HG03457 (cell line): ENCODE results near the gene TTPAL.
"Not testable (repeated sequence)": the region's sequence is repeated elsewhere in the genome, so short reads cannot be mapped to it uniquely, and the experiment has no call there.

Experiments
- ATAC-seq: cut with Tn5 transposase; IDR thresholded peaks from one replicate; pipeline ENCODE4 v1.9.1; 2021; ENCODE audit warnings: moderate number of reproducible peaks; ENCODE audit not compliant: unreplicated experiment

The TTPAL gene

GRCh38 chr20:44467289-44467883, 8.3 kb upstream of the TTPAL start:
- no peak for ATAC-seq

DNA sequence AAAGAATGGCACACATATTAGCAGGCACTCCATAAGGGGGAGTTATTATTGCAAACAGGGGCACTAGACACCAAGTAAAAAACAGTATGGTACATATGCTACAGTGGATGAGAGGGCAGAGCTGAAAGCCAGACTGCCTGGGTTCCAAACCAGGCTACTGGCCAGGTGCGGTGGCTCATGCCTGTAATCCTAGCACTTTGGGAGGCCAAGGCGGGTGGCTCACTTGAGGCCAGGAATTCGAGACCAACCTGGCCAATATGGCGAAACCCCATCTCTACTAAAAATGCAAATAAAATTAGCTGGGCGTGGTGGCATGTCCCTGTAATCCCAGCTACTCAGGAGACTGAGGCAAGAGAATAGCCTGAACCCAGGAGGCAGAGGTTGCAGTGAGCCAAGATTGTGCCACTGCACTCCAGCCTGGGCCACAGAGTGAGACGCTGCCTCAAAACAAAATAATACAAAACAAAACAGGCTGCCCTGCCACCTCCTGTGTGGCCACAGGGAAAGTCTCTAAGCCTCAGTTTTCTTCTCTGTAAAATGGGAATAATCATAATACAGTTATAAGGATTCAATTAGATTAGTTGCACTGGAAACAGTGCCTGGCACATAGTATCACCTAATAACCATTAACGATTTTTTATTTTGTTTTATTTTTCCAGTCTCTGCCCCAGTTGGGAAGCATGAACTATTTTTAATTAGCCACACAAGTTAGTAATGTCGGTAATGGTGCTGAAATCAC, 7.5 kb upstream of the TTPAL start:
- no peak for ATAC-seq

DNA sequence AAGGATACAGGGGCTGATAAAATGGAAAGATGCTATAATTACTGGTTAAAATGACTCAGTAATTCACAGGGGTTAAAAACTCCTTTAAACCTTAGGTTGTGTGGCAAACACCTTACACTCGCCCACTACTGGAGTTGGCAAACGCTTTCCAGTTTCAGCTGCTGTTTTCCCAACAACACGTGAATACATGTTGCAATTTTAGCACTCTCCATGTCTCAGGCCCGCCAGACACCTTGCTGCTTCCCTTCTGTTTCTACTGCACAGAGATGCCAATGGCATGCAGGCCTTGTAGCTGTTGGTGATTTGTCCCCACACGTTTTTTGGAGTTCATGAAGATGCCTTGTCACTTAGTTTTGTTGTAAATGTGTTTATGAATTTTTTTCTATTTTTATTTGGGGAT, 5.3 kb upstream of the TTPAL start:
- no peak for ATAC-seq

GRCh38 chr20:44471481-44471882, 4.2 kb upstream of the TTPAL start:
- ATAC-seq: no peak

DNA sequence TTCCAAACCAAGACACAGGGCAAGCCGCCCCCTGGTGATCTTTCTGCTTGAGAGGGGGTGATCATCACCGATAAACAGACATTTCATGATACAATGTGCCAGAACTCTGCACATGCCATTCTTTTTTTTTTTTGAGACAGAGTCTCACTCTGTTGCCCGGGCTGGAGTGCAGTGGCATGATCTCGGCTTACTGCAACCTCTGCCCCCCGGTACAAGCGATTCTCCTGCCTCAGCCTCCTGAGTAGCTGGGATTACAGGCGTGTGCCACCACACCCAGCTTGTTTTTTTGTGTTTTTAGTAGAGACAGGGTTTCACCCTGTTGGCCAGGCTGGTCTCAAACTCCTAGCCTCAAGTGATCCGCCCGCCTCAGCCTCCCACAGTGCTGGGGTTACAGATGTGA, 3.4 kb upstream of the TTPAL start:
- ATAC-seq: not testable (repeated sequence)

DNA sequence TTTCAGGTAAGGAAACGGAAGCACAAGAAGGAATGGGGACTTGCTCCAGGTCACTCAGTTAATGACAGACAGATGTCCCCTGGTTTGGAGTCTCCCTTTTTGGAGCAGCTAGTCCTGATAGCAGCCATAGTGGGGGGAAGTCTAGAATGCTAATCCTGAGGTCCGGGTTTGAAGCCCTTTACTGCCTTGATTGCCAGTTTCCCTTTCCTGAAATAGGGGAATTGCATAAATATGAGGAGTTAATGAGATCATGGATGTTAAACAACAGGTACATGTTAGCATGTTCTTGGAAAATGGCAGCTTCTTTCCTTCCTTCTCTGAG, 341 bp upstream of the TTPAL start:
- ATAC-seq: no peak

- ATAC-seq: no peak
Observed at GRCh38 chr20:44477151-44477550, 1.5 kb downstream of the TTPAL start.

DNA sequence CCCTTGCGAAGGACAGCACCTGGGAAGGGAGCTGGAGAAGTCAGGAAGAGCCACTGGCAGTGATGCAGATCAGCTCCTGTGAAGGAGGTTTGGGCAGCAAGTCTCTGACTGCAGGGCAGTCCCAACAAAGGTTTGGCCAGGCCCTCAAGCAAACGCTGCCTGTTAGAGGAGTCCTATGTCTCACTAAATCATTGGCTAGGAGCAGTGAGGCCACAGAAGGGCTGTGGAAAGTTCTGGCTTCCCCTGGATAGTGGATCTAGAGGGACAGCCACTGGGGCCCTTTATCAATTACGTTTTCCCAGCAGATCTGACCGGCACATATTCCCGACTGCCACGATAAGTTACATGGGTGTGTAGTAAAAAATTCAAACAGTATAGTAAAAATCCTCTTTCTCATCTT, 2.5 kb downstream of the TTPAL start:
- ATAC-seq: no peak

GRCh38 chr20:44479643-44480042, 4.0 kb downstream of the TTPAL start:
- no peak for ATAC-seq

GRCh38 chr20:44480097-44480496, 4.4 kb downstream of the TTPAL start:
- ATAC-seq: no peak

GRCh38 chr20:44481719-44482416, 6.2 kb downstream of the TTPAL start:
- ATAC-seq: no peak

GRCh38 chr20:44483112-44483511, 7.4 kb downstream of the TTPAL start:
- no peak for ATAC-seq

DNA sequence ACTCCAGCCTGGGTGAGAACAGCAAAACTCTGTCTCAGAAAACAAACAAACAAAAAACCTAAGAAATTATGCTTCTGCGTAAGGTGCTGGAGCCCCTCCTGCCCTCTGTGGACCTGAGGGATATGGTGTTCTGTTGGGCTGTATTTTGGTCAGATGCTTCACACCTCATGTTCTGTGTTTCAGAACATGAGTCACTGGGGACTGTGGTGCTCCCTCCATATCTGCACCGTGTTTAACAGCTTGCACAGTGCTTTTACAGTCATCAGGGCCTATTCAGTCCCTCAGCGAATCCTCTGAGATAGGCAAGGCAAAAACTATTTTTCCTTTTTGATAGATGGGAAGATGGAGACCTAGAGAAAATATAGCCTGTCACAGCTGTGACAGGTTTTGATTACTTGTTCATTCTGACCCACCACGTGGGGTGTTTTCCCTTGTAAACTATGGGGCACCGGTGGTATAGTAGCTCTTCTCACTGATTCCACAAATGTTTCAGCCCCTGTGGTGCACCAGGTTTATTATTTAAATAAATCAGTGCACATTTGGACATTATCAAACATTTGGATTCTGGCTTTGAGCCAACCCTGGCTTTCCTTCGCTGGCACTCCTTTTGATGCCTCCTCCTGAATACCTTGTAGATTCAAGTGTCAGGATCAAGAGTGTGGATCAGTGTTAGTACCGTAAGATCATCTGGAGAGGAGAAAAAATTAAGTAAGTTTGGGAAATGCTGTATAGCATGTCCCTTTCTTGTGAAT, 9.6 kb downstream of the TTPAL start:
- no peak for ATAC-seq

DNA sequence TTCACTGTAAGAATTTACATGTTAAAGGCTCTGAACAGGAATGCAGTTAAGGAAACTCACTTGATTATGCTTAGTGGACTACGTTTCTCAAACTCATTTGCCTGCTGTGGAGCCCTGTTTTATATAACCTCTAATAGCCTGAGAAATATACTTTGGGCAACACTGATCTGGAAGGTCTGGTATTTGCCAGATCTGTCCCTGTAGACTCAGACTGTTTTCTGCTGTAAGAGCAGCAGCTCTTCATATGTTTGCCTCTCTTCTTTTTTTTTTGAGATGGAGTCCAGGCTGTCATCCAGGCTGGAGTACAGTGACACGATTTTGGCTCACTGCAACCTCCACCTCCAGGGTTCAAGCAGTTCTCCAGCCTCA, 10.1 kb downstream of the TTPAL start:
- ATAC-seq: no peak

GRCh38 chr20:44488551-44488950, 12.9 kb downstream of the TTPAL start:
- no peak for ATAC-seq

DNA sequence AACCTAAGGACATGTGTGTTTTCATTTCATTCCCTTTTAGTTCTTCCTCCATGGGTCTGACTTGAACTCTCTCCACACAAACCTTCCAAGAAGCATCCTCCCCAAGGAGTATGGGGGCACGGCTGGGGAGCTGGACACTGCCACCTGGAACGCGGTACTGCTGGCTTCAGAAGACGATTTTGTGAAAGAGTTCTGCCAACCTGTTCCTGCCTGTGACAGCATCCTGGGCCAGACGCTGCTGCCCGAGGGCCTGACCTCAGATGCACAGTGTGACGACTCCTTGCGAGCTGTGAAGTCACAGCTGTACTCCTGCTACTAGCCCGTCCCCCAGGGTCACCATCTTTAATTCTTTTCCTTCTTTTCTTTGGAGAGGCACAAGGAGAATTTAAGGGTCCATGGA, 13.5 kb downstream of the TTPAL start:
- ATAC-seq: no peak

- no peak for ATAC-seq
Observed at GRCh38 chr20:44489931-44490330, 14.3 kb downstream of the TTPAL start.

DNA sequence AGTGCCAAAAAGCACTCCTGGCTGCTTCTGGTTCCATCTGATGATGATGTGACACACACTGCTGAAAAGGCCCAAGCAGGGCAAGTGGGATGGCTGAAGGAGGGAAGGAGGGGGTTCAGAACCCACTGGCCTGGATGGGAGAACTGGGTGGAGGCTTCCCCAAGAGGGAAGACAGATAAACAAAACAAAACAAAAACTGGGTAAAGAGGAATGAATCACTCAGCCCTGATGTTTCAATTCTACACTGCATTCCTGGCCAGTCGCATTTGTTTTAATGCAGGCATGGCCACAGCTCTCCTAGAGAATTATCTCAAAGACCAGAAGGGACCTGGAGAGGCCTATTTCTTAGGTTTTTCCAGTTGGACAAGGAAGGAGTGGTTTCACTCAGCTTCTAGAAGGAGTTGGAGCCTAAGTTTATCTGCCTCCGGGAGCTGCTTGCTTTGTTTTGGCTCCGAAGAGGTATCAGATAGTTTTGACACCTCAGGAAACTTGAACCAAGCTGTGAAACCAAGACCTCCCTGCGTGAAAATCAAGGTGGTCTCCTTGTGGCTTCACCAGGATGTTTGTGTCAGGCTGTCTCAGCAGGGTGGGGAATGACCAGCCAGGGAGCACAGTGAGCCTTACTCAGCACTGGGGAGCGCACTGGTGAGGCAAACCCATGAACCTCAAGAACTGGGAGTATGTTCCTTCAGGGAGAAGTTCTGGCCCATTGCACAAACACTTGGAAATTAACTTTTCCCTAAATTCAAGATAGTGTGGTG, 16.1 kb downstream of the TTPAL start:
- ATAC-seq: no peak

DNA sequence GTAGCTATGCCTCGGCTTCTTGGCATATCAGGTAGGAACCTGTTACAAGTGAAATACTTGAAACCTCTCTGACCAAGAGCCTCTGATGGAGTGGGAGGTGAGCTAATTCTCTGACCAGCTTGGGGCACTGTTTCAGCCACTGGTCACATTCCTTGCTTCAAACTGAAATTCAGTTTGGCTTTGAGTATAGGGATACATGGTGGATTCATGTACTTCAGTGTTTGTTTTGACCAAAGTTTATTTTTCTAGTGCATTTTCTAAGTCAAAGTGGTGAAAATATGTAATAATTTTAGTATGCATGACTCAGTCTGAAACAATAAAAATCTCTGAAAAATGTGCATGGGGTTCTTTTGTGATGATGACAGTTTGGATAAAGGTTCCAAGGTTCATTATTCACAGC, 18.6 kb downstream of the TTPAL start:
- ATAC-seq: no peak

- no peak for ATAC-seq
Observed at GRCh38 chr20:44494681-44495080, 19.0 kb downstream of the TTPAL start.

DNA sequence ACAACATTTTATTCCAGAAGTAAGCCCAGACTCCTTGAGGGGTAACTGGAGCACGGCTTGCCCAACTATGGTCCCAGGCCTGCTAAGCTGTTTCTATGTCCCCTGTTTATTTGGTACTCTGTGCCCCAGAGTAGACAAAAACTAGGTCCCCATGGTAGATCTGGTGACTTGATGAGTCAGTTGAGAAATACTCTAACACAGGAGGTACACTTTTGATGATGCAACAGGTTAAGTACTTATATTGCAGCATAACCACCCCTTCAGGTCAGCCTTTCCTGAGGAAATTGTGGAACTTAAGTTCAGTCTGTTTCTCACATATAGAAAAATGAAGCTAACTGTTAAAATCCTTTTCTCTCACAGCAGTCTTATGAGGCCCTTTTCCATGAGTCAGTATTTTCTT, 19.6 kb downstream of the TTPAL start:
- ATAC-seq: no peak
